HUES48 (cell line): Measurements from ENCODE around the gene CTNNA1.
"Not testable (repeated sequence)": the region's sequence is repeated elsewhere in the genome, so short reads cannot be mapped to it uniquely, and the experiment has no call there.

ENCODE experiments used
- H3K27ac ChIP-seq: one replicate; pipeline ENCODE4 v1.7.0; 2013; ENCODE audit warnings: low read depth, low read length, inconsistent platforms
- H3K27me3 ChIP-seq: 2 replicates; pipeline ENCODE4 v1.6.1; 2013; ENCODE audit warnings: mild to moderate bottlenecking, low read length; ENCODE audit not compliant: control insufficient read depth, insufficient read depth
- H3K36me3 ChIP-seq: 2 replicates; pipeline ENCODE4 v1.6.1; 2013; ENCODE audit warnings: low read length; ENCODE audit not compliant: control insufficient read depth, insufficient read depth
- H3K4me1 ChIP-seq: 2 replicates; pipeline ENCODE4 v1.6.1; 2013; ENCODE audit warnings: mild to moderate bottlenecking, low read length; ENCODE audit not compliant: control insufficient read depth, insufficient read depth
- H3K4me3 ChIP-seq: 2 replicates; pipeline ENCODE4 v1.5.1; 2013; ENCODE audit warnings: mild to moderate bottlenecking, low read depth, low read length
- H3K9ac ChIP-seq: 2 replicates; pipeline ENCODE4 v1.6.1; 2013; ENCODE audit warnings: mild to moderate bottlenecking, low read depth, low read length, moderate library complexity
- H3K9me3 ChIP-seq: 2 replicates; pipeline ENCODE4 v1.6.1; 2013; ENCODE audit warnings: low read length; ENCODE audit not compliant: control insufficient read depth, insufficient read depth

Gene CTNNA1

GRCh38 chr5:138789771-138790242, 36.6 kb downstream of the CTNNA1 start:
- no peak overlapping the region for H3K9ac ChIP-seq
- H3K27ac ChIP-seq: no peak overlapping the region
- peaks cover 19% of the 10 kb centered on the region for H3K36me3 ChIP-seq
- no peak overlapping the region for H3K4me3 ChIP-seq
- H3K27me3 ChIP-seq: no peaks in the 10 kb centered on the region
- peaks cover 10% of the 10 kb centered on the region for H3K4me1 ChIP-seq
- no peaks in the 10 kb centered on the region for H3K9me3 ChIP-seq

- peaks cover 17% of the 10 kb centered on the region for H3K36me3 ChIP-seq
- no peak overlapping the region for H3K27ac ChIP-seq
- no peaks in the 10 kb centered on the region for H3K27me3 ChIP-seq
- H3K4me1 ChIP-seq: peaks cover 10% of the 10 kb centered on the region
- H3K9ac ChIP-seq: no peak overlapping the region
- no peaks in the 10 kb centered on the region for H3K9me3 ChIP-seq
- no peak overlapping the region for H3K4me3 ChIP-seq
Observed at GRCh38 chr5:138790684-138791083, 37.5 kb downstream of the CTNNA1 start.

GRCh38 chr5:138792195-138792790, 39.1 kb downstream of the CTNNA1 start:
- Histone ChIP-seq H3K9me3 (no peaks in the 10 kb centered on the region), H3K27me3 (no peaks in the 10 kb centered on the region), H3K36me3 (peaks cover 8% of the 10 kb centered on the region), H3K9ac (no peak overlapping the region), H3K27ac (no peak overlapping the region), H3K4me3 (no peak overlapping the region), H3K4me1 (peaks cover 10% of the 10 kb centered on the region)

GRCh38 chr5:138793575-138793974, 40.4 kb downstream of the CTNNA1 start:
- Histone ChIP-seq H3K4me1 (peaks cover 10% of the 10 kb centered on the region), H3K9me3 (no peaks in the 10 kb centered on the region), H3K9ac (no peak overlapping the region), H3K27ac (no peak overlapping the region), H3K36me3 (peaks cover 3% of the 10 kb centered on the region; the same call in 1 of the 2 replicates), H3K4me3 (no peak overlapping the region), H3K27me3 (no peaks in the 10 kb centered on the region)

- Histone ChIP-seq H3K27me3 (no peaks in the 10 kb centered on the region), H3K36me3 (peaks cover 9% of the 10 kb centered on the region), H3K9ac (no peak overlapping the region), H3K27ac (no peak overlapping the region), H3K9me3 (no peaks in the 10 kb centered on the region), H3K4me3 (no peak overlapping the region), H3K4me1 (no peaks in the 10 kb centered on the region)
Observed at GRCh38 chr5:138803285-138803684, 50.1 kb downstream of the CTNNA1 start.

- Histone ChIP-seq H3K27me3 (no peaks in the 10 kb centered on the region), H3K36me3 (peaks cover 9% of the 10 kb centered on the region), H3K9ac (no peak overlapping the region), H3K27ac (no peak overlapping the region), H3K9me3 (no peaks in the 10 kb centered on the region), H3K4me1 (no peaks in the 10 kb centered on the region), H3K4me3 (no peak overlapping the region)
Observed at GRCh38 chr5:138803935-138804334, 50.7 kb downstream of the CTNNA1 start.

GRCh38 chr5:138805096-138805495, 51.9 kb downstream of the CTNNA1 start:
- Histone ChIP-seq H3K4me3 (no peak overlapping the region), H3K27ac (no peak overlapping the region), H3K9me3 (peaks cover 2% of the 10 kb centered on the region; the same call in 1 of the 2 replicates), H3K4me1 (no peaks in the 10 kb centered on the region), H3K9ac (no peak overlapping the region), H3K36me3 (peaks cover 17% of the 10 kb centered on the region), H3K27me3 (no peaks in the 10 kb centered on the region)

- H3K9ac ChIP-seq: no peak overlapping the region
- no peaks in the 10 kb centered on the region for H3K4me1 ChIP-seq
- H3K9me3 ChIP-seq: peaks cover 9% of the 10 kb centered on the region; the same call in 1 of the 2 replicates
- H3K27me3 ChIP-seq: no peaks in the 10 kb centered on the region
- H3K27ac ChIP-seq: no peak overlapping the region
- H3K36me3 ChIP-seq: peaks cover 28% of the 10 kb centered on the region
- H3K4me3 ChIP-seq: no peak overlapping the region
Observed at GRCh38 chr5:138807182-138807581, 54.0 kb downstream of the CTNNA1 start.

- H3K36me3 ChIP-seq: peaks cover 46% of the 10 kb centered on the region
- H3K4me3 ChIP-seq: no peak overlapping the region
- no peak overlapping the region for H3K9ac ChIP-seq
- peaks cover 11% of the 10 kb centered on the region; the same call in 1 of the 2 replicates for H3K9me3 ChIP-seq
- no peak overlapping the region for H3K27ac ChIP-seq
- no peaks in the 10 kb centered on the region for H3K4me1 ChIP-seq
- no peaks in the 10 kb centered on the region for H3K27me3 ChIP-seq
Observed at GRCh38 chr5:138809391-138809790, 56.2 kb downstream of the CTNNA1 start.

- not testable (repeated sequence) for H3K4me3 ChIP-seq, H3K4me1 ChIP-seq, H3K27me3 ChIP-seq, H3K27ac ChIP-seq, H3K9ac ChIP-seq
- Histone ChIP-seq H3K9me3 (peaks cover 11% of the 10 kb centered on the region; the same call in 1 of the 2 replicates), H3K36me3 (peaks cover 58% of the 10 kb centered on the region)
Observed at GRCh38 chr5:138810861-138811260, 57.6 kb downstream of the CTNNA1 start.

GRCh38 chr5:138815529-138815928, 62.3 kb downstream of the CTNNA1 start:
- Histone ChIP-seq H3K4me3 (no peak overlapping the region), H3K36me3 (peaks cover 50% of the 10 kb centered on the region), H3K27me3 (no peaks in the 10 kb centered on the region), H3K9ac (no peak overlapping the region), H3K9me3 (peaks cover 6% of the 10 kb centered on the region; the same call in 1 of the 2 replicates), H3K4me1 (no peaks in the 10 kb centered on the region), H3K27ac (no peak overlapping the region)
